Measurements from ENCODE around the gene GRM1. TPM values are rescaled to one million over a fixed set of nuclear protein-coding genes. Genes with fewer than 3 reads are reported as not detected.

GRM1 gene
- total and polyA plus RNA-seq, 5 donors from 2014 or later, result 0.10 TPM; not detected in 4

- no peak overlapping the region for H3K4me3 Mint-ChIP-seq
- no peaks in the 10 kb centered on the region for H3K9me3 ChIP-seq (ENCODE audit: control insufficient read depth in 2 of 2, low read length in 2 of 2)
- no peak overlapping the region for H3K27ac ChIP-seq (ENCODE audit: insufficient read depth, low read length, poor library complexity, severe bottlenecking)
- H3K4me1 Mint-ChIP-seq, result no peaks in the 10 kb centered on the region
- DNase-seq (no peak), ATAC-seq (ENCODE audit: low read depth in 2 of 2) (no peak)
- no peaks in the 10 kb centered on the region for H3K4me1 ChIP-seq (ENCODE audit: control insufficient read depth, insufficient read depth, low read length, poor library complexity, severe bottlenecking)
- H3K4me3 ChIP-seq (ENCODE audit: low read depth, low read length), result no peak overlapping the region
- no peaks in the 10 kb centered on the region for H3K27me3 Mint-ChIP-seq
- no peaks in the 10 kb centered on the region for H3K36me3 Mint-ChIP-seq
- H3K27ac Mint-ChIP-seq, result no peak overlapping the region
- peaks cover 0 to 3% (median 2%) of the 10 kb centered on the region in 7 donors for H3K9me3 Mint-ChIP-seq
- no peaks in the 10 kb centered on the region for H3K27me3 ChIP-seq (ENCODE audit: control insufficient read depth, insufficient read depth, low read length)
- H3K36me3 ChIP-seq (ENCODE audit: control insufficient read depth, insufficient read depth, low read length), result no peaks in the 10 kb centered on the region
Observed at GRCh38 chr6:146161664-146162063, 132.8 kb downstream of the GRM1 start.

GRCh38 chr6:146169872-146170271, 141.0 kb downstream of the GRM1 start:
- Mint-ChIP-seq H3K9me3 (peaks cover 3 to 15% (median 6%) of the 10 kb centered on the region in 7 donors), H3K27ac (no peak overlapping the region), H3K4me1 (no peaks in the 10 kb centered on the region), H3K4me3 (no peak overlapping the region), H3K36me3 (no peaks in the 10 kb centered on the region), H3K27me3 (peaks cover 4% of the 10 kb centered on the region)
- H3K4me1 ChIP-seq (ENCODE audit: control insufficient read depth, insufficient read depth, low read length, poor library complexity, severe bottlenecking), result no peaks in the 10 kb centered on the region
- DNase-seq (no peak), ATAC-seq (ENCODE audit: low read depth in 2 of 2) (no peak)
- H3K27me3 ChIP-seq (ENCODE audit: control insufficient read depth, insufficient read depth, low read length), result no peaks in the 10 kb centered on the region
- H3K36me3 ChIP-seq (ENCODE audit: control insufficient read depth, insufficient read depth, low read length), result no peaks in the 10 kb centered on the region
- H3K27ac ChIP-seq (ENCODE audit: insufficient read depth, low read length, poor library complexity, severe bottlenecking), result no peak overlapping the region
- no peak overlapping the region for H3K4me3 ChIP-seq (ENCODE audit: low read depth, low read length)
- H3K9me3 ChIP-seq (ENCODE audit: control insufficient read depth in 2 of 2, low read length in 2 of 2), result no peaks in the 10 kb centered on the region

- no peaks in the 10 kb centered on the region for H3K9me3 ChIP-seq (ENCODE audit: control insufficient read depth in 2 of 2, low read length in 2 of 2)
- no peaks in the 10 kb centered on the region for H3K36me3 Mint-ChIP-seq
- no peak overlapping the region for H3K4me3 ChIP-seq (ENCODE audit: low read depth, low read length)
- ATAC-seq (ENCODE audit: low read depth in 2 of 2), result no peak
- H3K9me3 Mint-ChIP-seq, result peaks cover 0 to 3% (median 0%) of the 10 kb centered on the region in 7 donors
- H3K4me1 Mint-ChIP-seq, result no peaks in the 10 kb centered on the region
- no peaks in the 10 kb centered on the region for H3K4me1 ChIP-seq (ENCODE audit: control insufficient read depth, insufficient read depth, low read length, poor library complexity, severe bottlenecking)
- no peaks in the 10 kb centered on the region for H3K36me3 ChIP-seq (ENCODE audit: control insufficient read depth, insufficient read depth, low read length)
- H3K27ac Mint-ChIP-seq, result no peak overlapping the region
- no peak for DNase-seq
- no peak overlapping the region for H3K27ac ChIP-seq (ENCODE audit: insufficient read depth, low read length, poor library complexity, severe bottlenecking)
- H3K4me3 Mint-ChIP-seq, result no peak overlapping the region
- H3K27me3 ChIP-seq (ENCODE audit: control insufficient read depth, insufficient read depth, low read length), result no peaks in the 10 kb centered on the region
- peaks cover under 1% of the 10 kb centered on the region for H3K27me3 Mint-ChIP-seq
Observed at GRCh38 chr6:146177785-146178184, 148.9 kb downstream of the GRM1 start.

GRCh38 chr6:146183831-146184230, 155.0 kb downstream of the GRM1 start:
- no peaks in the 10 kb centered on the region for H3K9me3 ChIP-seq (ENCODE audit: control insufficient read depth in 2 of 2, low read length in 2 of 2)
- H3K27me3 ChIP-seq (ENCODE audit: control insufficient read depth, insufficient read depth, low read length), result no peaks in the 10 kb centered on the region
- no peaks in the 10 kb centered on the region for H3K4me1 Mint-ChIP-seq
- H3K4me1 ChIP-seq (ENCODE audit: control insufficient read depth, insufficient read depth, low read length, poor library complexity, severe bottlenecking), result no peaks in the 10 kb centered on the region
- H3K27ac Mint-ChIP-seq, result no peak overlapping the region
- no peak overlapping the region for H3K27ac ChIP-seq (ENCODE audit: insufficient read depth, low read length, poor library complexity, severe bottlenecking)
- peaks cover 0 to 4% (median 0%) of the 10 kb centered on the region in 7 donors for H3K9me3 Mint-ChIP-seq
- H3K36me3 ChIP-seq (ENCODE audit: control insufficient read depth, insufficient read depth, low read length), result no peaks in the 10 kb centered on the region
- H3K4me3 Mint-ChIP-seq, result no peak overlapping the region
- H3K27me3 Mint-ChIP-seq, result no peaks in the 10 kb centered on the region
- no peak overlapping the region for H3K4me3 ChIP-seq (ENCODE audit: low read depth, low read length)
- DNase-seq (no peak), ATAC-seq (ENCODE audit: low read depth in 2 of 2) (no peak)
- no peaks in the 10 kb centered on the region for H3K36me3 Mint-ChIP-seq

GRCh38 chr6:146184701-146185100, 155.8 kb downstream of the GRM1 start:
- no peaks in the 10 kb centered on the region for H3K27me3 ChIP-seq (ENCODE audit: control insufficient read depth, insufficient read depth, low read length)
- H3K4me1 ChIP-seq (ENCODE audit: control insufficient read depth, insufficient read depth, low read length, poor library complexity, severe bottlenecking), result no peaks in the 10 kb centered on the region
- peaks cover 0 to 4% (median 0%) of the 10 kb centered on the region in 7 donors for H3K9me3 Mint-ChIP-seq
- no peak overlapping the region for H3K4me3 Mint-ChIP-seq
- H3K27me3 Mint-ChIP-seq, result no peaks in the 10 kb centered on the region
- no peak overlapping the region for H3K27ac Mint-ChIP-seq
- H3K36me3 Mint-ChIP-seq, result no peaks in the 10 kb centered on the region
- no peak for DNase-seq
- H3K4me1 Mint-ChIP-seq, result no peaks in the 10 kb centered on the region
- no peak for ATAC-seq (ENCODE audit: low read depth in 2 of 2)
- no peak overlapping the region for H3K27ac ChIP-seq (ENCODE audit: insufficient read depth, low read length, poor library complexity, severe bottlenecking)
- no peaks in the 10 kb centered on the region for H3K36me3 ChIP-seq (ENCODE audit: control insufficient read depth, insufficient read depth, low read length)
- no peaks in the 10 kb centered on the region for H3K9me3 ChIP-seq (ENCODE audit: control insufficient read depth in 2 of 2, low read length in 2 of 2)
- H3K4me3 ChIP-seq (ENCODE audit: low read depth, low read length), result no peak overlapping the region

GRCh38 chr6:146189131-146189530, 160.3 kb downstream of the GRM1 start:
- no peaks in the 10 kb centered on the region for H3K36me3 ChIP-seq (ENCODE audit: control insufficient read depth, insufficient read depth, low read length)
- Mint-ChIP-seq H3K4me1 (no peaks in the 10 kb centered on the region), H3K4me3 (no peak overlapping the region), H3K27ac (no peak overlapping the region), H3K9me3 (peaks cover 0 to 4% (median 0%) of the 10 kb centered on the region in 7 donors), H3K36me3 (no peaks in the 10 kb centered on the region), H3K27me3 (no peaks in the 10 kb centered on the region)
- no peak for DNase-seq
- H3K4me3 ChIP-seq (ENCODE audit: low read depth, low read length), result no peak overlapping the region
- no peak overlapping the region for H3K27ac ChIP-seq (ENCODE audit: insufficient read depth, low read length, poor library complexity, severe bottlenecking)
- no peaks in the 10 kb centered on the region for H3K27me3 ChIP-seq (ENCODE audit: control insufficient read depth, insufficient read depth, low read length)
- H3K9me3 ChIP-seq (ENCODE audit: control insufficient read depth in 2 of 2, low read length in 2 of 2), result no peaks in the 10 kb centered on the region
- no peak for ATAC-seq (ENCODE audit: low read depth in 2 of 2)
- no peaks in the 10 kb centered on the region for H3K4me1 ChIP-seq (ENCODE audit: control insufficient read depth, insufficient read depth, low read length, poor library complexity, severe bottlenecking)

GRCh38 chr6:146190581-146190980, 161.7 kb downstream of the GRM1 start:
- H3K9me3 Mint-ChIP-seq, result peaks cover 0 to 4% (median 0%) of the 10 kb centered on the region in 7 donors
- DNase-seq, result no peak
- Histone ChIP-seq H3K27me3 (ENCODE audit: control insufficient read depth, insufficient read depth, low read length) (no peaks in the 10 kb centered on the region), H3K4me3 (ENCODE audit: low read depth, low read length) (no peak overlapping the region), H3K4me1 (ENCODE audit: control insufficient read depth, insufficient read depth, low read length, poor library complexity, severe bottlenecking) (no peaks in the 10 kb centered on the region), H3K9me3 (ENCODE audit: control insufficient read depth in 2 of 2, low read length in 2 of 2) (no peaks in the 10 kb centered on the region), H3K27ac (ENCODE audit: insufficient read depth, low read length, poor library complexity, severe bottlenecking) (no peak overlapping the region), H3K36me3 (ENCODE audit: control insufficient read depth, insufficient read depth, low read length) (no peaks in the 10 kb centered on the region)
- no peaks in the 10 kb centered on the region for H3K4me1 Mint-ChIP-seq
- no peak for ATAC-seq (ENCODE audit: low read depth in 2 of 2)
- no peak overlapping the region for H3K4me3 Mint-ChIP-seq
- no peaks in the 10 kb centered on the region for H3K36me3 Mint-ChIP-seq
- H3K27me3 Mint-ChIP-seq, result no peaks in the 10 kb centered on the region
- H3K27ac Mint-ChIP-seq, result no peak overlapping the region

GRCh38 chr6:146191166-146191565, 162.3 kb downstream of the GRM1 start:
- DNase-seq, result no peak
- Mint-ChIP-seq H3K4me3 (no peak overlapping the region), H3K36me3 (no peaks in the 10 kb centered on the region), H3K9me3 (peaks cover 0 to 4% (median 0%) of the 10 kb centered on the region in 7 donors), H3K27ac (no peak overlapping the region), H3K27me3 (no peaks in the 10 kb centered on the region), H3K4me1 (no peaks in the 10 kb centered on the region)
- H3K36me3 ChIP-seq (ENCODE audit: control insufficient read depth, insufficient read depth, low read length), result no peaks in the 10 kb centered on the region
- H3K9me3 ChIP-seq (ENCODE audit: control insufficient read depth in 2 of 2, low read length in 2 of 2), result no peaks in the 10 kb centered on the region
- no peak overlapping the region for H3K27ac ChIP-seq (ENCODE audit: insufficient read depth, low read length, poor library complexity, severe bottlenecking)
- no peak for ATAC-seq (ENCODE audit: low read depth in 2 of 2)
- no peaks in the 10 kb centered on the region for H3K27me3 ChIP-seq (ENCODE audit: control insufficient read depth, insufficient read depth, low read length)
- no peaks in the 10 kb centered on the region for H3K4me1 ChIP-seq (ENCODE audit: control insufficient read depth, insufficient read depth, low read length, poor library complexity, severe bottlenecking)
- H3K4me3 ChIP-seq (ENCODE audit: low read depth, low read length), result no peak overlapping the region

Data from CD4-positive, CD25-positive, alpha-beta regulatory T cell (primary cell).